HTR-8/SVneo (cell line): ENCODE measurements around the gene CC2D1A.

Experiments used
- DNase-seq: peaks from one replicate; pipeline ENCODE4 v3.0.0; 2011; ENCODE audit warnings: low spot score, mixed read lengths; ENCODE audit not compliant: insufficient read length
- FAIRE-seq: peaks from 2 replicates; lab custom pipeline; 2011; peaks lifted over from hg19 to GRCh38; lab: Jason Lieb, UNC

Gene CC2D1A

DNA sequence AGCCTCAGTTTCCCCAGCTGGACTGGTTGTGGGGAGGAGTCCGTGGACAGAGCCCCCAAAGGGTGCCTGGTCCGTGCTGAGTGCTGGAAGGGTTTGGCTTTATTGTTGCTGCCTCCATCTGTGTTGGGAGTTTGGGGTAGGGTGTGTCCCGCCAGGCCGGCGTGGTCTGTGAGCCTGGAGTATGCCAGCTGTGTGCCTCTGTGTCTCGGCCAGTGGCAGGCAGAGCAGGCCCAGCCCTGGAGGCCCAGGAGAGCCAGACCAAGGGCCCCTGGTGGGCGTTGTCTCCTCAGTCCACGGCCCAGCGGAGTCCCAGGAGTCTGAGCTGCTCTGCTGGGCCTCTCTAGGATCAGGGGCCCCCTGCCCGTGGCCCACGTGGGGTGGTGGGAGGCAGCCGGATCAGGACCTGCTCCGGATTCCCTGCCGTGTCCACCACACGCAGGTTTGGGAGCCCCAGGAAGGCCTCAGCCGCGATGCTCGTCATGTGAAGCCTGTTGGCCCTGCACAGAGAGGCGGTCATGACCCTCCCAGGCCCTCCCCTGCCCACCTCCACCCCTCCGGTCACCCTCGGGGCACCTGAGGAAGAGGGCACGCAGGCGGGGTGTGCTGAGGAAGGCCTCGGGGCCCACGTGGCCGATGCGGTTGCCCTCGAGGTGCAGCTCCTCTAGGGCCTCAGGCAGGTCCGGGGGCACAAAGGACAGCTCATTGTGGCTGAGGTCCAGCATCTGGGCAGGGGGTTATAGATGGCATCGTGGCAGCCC lies 25.6 kb downstream of the CC2D1A start:
- DNase-seq (no peak), FAIRE-seq (no peak)

DNA sequence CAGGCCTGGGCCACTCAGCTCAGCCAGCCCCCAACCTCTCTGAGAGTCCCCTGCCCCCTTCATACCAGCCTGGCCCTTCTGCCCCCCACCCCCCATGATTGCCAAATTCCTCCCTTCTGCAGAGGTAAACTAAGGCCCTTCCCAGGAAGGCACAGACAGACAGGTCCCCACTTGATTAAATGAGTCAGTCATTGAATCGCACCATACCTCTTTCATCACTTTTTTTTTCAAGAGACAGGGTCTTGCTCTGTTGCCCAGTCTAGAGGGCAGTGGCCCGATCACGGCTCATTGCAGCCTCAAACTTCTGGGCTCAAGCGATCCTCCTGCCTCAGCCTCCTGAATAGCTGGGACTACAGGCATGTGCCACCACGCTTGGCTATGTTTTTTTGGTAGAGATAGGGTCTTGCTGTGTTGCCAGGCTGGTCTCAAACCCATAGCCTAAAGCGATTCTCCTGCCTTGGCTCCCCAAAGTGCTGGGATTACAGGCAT lies 26.2 kb downstream of the CC2D1A start:
- DNase-seq (no peak), FAIRE-seq (no peak)

DNA sequence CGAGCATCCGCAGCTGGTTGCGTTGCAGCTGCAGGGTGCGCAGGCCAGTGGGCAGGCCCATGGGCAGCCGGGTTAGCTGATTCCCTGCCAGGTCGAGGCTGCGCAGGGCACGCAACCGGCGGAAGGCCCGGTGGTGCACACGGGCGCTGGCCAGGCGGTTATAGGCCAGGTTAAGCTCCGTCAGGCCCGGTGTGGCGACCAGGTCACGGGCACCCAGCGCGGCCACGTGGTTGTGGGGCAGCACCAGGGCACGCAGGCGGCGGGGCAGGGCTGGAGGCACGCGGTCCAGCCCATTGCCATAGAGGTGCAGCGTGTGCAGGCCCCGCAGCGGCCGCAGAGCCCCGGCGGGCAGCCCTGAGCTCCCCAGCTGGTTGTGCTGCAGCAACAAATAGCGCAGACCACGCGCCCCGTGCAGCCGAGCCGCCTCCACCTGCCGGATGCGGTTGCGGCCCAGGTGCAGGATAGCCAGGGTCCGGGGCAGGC lies 27.0 kb downstream of the CC2D1A start:
- no peak for DNase-seq
- FAIRE-seq: no peak

DNA sequence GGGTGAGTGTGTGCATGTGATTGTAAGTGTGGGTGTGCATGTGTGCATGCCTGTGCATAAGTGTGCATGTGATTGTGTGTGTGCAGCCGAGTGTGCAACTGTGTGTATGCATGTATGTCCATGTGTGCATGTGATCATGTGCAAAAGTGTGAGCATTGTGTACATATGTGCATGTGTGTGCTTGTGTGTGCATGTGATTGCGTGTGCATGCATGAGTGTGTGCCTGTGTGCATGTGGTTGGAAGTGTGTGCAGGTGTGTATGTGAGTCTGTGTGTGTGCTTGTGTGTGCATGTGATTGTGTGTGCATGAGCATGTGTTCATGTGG lies 28.7 kb downstream of the CC2D1A start:
- FAIRE-seq (peak; percentile 97), DNase-seq (no peak)

DNA sequence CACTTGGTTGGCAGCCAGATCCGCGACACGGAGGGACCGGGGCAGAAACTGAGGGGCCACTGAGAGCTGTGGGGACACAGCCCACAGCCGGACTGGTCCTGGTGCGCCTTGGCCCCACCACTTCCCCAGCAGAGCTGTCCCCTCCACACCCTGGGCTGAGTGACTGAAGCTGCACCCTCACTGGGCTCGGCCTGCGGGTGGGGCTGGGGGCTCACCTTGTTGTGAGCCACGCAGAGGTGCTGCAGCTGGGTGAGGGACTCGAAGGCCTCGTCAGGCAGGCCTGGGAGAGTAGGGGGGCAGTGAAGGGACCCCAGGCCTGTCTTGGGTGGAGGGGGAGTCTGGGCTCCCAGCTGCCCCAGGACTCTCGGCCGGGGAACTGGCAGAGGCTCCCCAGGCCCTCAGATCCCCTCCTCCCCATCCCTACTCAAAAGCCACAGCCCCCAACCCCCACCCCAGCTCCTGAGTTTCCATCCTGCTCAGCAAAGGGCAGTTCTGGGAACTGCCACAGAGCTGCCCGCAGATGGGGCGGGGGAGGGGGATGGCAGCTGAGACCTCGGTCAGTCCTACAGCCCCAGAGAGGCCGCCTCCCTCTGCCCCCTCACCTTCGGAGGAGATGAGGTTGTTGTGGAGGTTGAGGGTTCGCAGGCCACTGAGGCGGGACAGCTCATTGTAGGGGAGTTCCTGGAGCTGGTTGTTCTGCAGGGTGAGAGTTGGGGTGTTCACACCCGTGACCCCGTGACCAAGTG lies 29.9 kb downstream of the CC2D1A start:
- no peak for FAIRE-seq
- no peak for DNase-seq

DNA sequence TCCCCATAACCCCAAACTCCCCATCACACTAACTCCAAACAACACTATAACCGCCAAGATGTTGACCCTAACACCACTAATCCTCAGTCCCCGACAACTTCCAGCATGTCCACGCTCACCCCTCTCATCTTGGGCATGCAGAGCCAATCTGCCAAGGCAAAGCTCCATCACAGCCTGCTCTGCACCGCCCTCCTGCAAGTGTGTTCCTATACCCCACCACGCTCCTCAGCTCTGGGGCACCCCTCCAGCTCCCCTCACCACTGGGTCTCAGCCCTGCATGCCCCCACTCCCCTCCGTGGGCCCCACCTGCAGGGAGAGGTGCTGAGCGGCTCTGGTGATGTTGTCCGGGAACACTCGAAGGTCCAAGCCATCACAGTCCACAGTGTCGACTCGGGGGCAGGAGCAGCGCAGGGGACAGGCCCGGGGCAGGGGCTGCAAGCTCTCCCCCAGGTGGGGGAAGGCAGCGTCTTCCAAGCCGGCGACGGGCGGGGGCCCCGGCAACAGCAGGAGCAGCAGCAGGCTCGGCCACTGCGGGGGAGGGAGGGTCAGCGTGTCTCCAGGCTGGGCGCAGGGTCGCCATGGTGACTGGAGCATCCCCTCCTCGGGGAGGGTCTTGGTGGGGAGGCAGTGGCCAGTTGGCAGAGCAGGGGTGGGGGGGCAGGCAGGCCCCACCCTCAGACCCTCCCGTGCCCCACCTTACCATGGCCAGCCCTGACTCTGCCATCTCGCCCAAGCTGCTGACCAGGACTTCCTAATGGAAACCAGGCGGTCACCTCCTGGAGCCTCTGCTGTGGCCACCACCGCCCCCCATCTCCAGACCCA lies 31.7 kb downstream of the CC2D1A start:
- DNase-seq (no peak), FAIRE-seq (no peak)

DNA sequence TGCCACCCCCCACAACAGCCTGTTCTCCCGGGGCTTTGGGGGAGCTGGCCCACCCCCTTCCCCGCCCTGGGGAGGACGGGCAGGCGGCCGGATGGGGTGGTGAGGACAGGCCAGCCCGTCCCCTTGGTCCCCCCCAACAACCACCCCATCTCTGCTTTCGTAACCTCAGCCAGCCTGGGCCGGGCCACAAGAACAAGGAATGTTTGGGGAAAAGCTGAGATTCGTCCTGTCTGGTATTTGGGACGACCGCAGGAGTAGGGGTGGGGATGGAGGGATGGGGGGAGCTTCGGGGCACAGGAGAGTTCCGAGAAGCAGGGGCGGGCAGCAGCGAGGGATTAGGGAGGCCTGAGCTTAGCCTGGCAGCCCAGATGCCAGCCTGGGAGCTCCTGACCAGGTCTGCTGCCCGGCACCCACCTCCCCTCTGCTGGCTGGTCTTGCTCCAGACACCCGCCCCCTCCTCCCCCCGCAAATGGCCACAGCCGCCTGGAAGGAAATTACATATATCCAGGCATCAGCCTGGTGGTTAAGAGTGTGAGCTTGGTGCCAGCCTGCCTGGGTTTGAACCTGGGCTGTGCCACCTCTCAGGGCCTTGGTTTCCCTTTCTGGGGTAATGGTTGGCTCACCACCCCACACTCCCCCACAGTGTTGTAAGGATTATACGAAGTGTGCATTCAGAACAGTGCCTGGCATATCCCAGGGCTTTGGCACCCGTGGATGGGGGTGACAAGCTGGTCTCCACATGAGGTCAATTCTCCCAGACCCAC lies 32.5 kb downstream of the CC2D1A start, which contains the start of gene PODNL1:
Gene PODNL1 (minus strand): TSS at position 117 of the 764 bp plus-strand sequence. CDS start 236 bp downstream, outside the sequence.
- no peak for DNase-seq
- no peak for FAIRE-seq

DNA sequence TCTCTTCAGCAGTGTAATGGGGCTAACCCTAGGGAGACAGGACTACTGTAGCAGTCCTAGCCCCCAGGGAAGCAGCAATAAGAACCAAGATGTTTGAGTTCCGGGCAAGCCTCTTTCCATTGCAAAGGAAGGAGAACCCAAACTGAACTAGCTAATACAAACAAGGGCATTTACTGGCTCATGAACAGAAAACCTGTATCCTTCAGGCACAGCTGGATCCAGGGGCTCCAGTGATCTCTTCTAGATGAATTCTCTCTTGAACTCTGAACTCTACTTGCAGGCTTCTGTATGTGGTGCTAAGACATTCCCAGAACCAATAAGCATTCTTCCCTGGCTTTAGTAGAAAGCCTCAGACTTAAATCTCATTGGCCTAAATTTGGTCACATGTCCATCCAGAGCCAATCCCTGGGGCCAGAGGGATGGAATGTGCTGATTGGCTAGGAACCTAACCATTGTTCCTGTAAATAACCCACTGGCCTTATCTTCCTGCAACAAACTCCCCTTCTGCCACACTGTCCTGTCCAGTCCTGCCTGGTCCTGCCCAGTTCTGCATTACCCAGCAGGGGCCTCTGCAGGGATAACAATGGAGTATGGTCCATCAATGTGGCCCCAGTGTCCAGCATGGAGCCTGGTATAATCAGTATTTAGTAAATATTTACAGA lies 36.2 kb downstream of the CC2D1A start:
- no peak for DNase-seq
- no peak for FAIRE-seq

DNA sequence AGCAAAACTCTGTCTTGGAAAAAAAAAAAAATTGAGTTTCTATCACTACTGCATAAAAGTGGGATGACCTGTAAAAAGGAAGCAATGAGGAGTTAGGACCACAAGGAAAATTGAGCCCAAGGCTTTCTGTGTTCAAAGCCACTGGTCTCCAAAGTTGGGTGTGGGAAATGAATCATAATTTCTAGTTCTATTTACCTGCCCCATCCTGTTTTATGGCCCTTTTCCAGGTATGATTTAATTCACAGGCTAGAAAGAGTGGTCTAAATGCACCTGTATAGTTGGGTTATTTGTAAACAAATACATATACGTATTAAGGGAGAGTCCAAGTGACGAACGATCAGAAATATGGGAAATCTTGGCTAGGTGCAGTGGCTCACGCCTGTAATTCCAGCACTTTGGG lies 40.4 kb downstream of the CC2D1A start:
- no peak for DNase-seq
- no peak for FAIRE-seq

DNA sequence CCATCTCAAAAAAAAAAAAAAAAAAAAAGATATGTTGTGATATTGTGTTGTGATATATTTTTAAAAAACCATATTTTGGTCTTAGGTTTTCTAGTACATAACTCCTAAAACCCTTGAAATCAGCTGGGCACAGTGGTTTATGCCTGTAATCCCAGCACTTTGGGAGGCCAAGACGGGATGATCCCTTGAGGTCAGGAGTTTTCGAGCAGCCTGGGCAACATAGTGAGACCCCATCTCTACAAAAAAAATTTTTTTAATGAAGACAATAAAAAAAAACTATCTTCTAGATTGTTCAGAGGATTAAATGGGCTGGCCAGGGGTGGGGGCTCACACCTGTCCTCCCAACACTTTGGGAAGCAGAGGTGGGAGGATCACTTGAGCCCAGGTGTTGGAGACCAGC lies 45.0 kb downstream of the CC2D1A start:
- no peak for DNase-seq
- FAIRE-seq: no peak

DNA sequence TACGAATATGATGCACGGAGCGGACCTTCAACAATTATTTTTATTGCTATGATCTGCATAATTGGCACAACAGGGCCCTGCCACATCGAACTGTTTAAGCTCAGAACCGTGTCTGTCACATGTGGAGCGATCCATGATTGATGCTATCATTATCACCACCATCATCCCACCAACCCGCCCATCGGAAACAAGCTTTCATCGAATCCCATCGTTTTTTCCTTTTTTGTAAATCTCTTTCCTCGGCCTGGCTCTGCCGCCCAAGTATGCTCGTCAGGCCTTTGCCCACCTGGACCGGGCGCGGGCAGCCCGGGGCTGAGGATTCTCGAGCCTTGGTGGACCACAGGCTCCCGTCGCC lies 45.8 kb downstream of the CC2D1A start:
- no peak for FAIRE-seq
- DNase-seq: no peak

DNA sequence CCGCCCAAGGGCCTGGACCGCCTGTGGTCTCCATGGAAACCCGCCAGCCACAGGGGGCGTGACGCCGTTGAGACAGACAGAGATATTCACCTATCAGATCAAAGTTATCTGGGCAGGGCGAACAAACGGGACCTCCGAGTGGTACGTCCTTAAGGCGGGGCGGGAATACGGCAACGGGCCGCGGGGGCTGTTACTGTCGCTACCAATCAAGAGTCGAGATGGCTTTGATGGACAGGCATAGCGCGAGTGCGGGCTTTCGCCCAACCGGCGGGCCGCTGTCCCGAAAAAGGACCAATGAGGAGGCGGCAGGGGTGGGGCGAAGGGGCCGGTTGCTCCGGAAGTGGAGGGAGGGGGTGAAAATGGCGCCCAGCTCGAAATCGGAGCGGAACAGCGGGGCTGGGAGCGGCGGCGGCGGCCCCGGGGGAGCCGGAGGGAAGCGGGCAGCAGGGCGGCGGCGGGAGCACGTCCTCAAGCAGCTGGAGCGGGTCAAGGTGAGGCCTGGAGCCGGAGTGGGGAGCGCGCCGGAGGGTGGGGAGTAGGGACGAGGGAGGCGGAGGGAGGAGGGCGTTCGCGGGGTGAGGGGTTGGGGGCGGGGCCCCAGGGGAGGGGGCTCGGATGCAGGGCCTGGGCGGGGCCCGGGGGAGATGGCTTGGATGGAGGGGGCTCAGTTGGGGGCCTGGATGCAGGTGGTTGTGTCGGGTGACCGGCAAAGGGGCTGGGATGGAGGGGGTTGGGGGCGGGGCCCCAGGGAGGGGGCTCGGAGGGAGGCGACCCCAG lies 46.3 kb downstream of the CC2D1A start, which contains the start of gene DCAF15:
Gene DCAF15 (plus strand): TSS at position 356 of the 777 bp plus-strand sequence. CDS start 4 bp downstream, at position 360.
- FAIRE-seq: peak; percentile 99
- peak; percentile 100 for DNase-seq

DNA sequence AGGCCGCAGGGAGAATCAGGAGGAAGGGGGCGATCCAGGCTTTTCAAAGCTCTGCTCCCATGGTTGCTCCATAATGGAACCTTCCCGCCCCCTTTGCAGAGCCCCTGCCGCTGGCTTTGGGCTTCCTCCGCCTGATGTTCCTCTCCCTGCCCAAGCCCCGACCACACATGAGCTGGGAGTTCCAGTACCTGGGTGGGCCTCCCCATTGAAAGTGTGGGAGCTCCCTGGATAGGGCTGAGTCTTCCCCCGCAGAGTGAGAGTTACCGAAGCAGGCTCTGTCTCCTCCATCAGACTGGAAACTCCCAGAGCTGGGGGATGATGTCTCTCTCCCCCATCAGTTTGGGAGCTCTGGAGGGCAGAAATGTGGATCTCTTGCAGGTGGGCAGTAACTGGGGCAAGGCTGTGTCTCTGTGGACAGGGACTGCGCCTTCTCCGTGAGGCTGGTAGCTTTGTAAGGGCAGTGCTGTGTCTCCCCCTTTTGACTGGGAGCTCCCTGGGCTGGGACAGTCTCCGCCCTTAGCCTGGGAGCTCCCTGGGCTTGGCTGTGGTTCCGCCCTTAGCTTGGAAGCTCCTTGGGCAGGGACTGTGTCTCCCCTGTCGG lies 47.0 kb downstream of the CC2D1A start:
- FAIRE-seq (no peak), DNase-seq (no peak)

DNA sequence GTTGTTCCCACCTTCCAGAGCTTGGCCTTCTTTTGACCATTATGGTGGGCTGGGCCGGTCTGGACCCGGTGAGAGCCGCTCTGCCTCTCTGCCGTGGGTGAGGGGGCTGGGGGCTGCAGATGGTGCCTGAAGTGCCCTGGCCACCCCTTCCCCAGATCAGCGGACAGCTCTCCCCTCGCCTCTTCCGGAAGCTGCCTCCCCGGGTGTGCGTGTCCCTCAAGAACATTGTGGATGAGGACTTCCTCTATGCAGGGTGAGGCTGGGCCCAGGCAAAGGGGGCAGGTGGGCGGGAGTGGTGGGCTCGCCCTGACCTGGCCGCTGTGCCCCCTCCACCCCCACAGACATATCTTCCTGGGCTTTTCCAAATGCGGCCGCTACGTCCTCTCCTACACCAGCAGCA lies 48.2 kb downstream of the CC2D1A start:
- FAIRE-seq (no peak), DNase-seq (no peak)

DNA sequence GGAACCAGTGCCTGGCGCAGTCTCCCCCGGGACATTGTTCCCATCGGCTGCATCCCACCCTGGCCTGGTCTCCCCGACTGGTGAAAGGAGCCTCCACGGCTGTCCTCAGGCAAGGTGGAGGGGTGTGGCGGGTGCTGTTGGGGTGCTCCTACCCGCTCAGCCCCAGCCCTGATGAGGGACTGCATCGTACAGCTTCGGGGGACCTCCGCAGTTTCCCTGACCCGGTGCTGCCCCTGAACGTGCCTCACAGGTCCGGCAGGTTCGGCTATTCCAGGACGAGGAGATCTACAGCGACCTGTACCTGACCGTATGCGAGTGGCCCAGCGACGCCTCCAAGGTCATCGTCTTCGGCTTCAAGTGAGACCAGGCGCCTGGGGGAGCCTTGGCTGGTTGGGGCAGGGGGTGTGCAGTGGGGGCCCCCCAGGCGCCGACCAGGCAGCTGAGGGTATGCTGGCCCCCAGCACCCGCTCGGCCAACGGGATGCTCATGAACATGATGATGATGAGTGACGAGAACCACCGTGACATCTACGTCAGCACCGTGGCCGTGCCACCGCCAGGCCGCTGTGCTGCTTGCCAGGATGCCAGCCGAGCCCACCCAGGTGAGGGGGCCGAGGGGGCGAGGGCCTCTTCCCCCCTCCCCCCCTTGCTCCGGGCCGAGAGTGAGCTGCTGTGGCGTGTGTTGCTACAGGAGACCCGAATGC lies 49.8 kb downstream of the CC2D1A start:
- FAIRE-seq: no peak
- no peak for DNase-seq

DNA sequence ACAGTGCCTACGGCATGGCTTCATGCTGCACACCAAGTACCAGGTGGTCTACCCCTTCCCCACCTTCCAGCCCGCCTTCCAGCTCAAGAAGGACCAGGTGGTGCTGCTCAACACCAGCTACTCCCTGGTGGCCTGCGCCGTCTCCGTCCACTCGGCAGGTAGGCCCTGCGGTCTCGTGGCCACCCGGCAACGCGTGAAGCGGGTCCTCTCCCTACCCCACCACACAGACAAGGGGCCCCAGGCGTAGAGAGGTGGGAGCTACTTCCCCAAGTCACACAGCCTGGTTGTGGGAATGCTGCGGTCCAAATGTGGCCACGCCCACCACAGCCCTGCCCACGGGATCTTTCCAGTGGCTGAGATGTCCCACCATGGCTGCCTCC lies 50.4 kb downstream of the CC2D1A start:
- no peak for DNase-seq
- FAIRE-seq: no peak

DNA sequence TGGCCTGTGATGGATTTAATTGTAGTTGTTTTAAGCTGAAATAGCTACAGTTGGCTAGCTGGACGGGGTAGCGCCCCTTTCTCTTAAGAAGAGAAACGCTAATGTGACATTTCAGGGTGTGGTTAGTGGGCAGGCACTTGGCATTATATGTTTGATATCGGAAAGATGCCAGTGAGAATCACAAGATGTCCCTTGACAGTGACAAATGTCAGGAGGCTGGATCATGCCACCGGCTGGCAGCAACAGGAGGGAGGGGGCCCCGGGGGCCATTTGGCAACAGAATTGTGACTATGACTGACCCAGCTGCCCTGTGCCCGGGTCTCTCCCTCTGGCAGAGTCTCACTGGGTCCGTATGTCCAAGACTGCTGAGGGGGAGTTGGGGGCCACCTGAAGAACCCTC lies 51.0 kb downstream of the CC2D1A start:
- DNase-seq: no peak

DNA sequence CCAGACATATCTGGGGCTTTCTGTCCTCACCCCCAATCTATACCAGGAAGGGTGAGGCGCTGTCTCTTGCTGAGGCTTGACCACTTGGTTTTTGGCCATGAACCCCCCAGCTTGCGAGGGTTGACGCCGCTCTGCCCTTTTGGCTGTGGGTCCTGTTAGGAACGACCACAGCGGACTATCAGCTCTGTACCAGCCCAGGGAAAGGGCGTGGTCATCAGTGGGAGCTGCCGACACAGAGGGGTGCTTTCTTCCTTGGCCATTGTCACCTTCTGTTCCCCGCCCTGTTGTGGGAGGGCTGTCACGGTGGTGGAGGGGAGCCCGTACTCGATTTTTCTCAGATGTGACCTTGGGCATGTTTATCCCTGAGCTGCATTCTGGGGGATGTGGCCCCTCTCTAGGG lies 52.0 kb downstream of the CC2D1A start:
- DNase-seq: no peak
- no peak for FAIRE-seq

More for the DNA sequence above, 51.0 kb downstream of the CC2D1A start:
- FAIRE-seq: no peak
